ENCODE data around the gene TTC7B.

DNA sequence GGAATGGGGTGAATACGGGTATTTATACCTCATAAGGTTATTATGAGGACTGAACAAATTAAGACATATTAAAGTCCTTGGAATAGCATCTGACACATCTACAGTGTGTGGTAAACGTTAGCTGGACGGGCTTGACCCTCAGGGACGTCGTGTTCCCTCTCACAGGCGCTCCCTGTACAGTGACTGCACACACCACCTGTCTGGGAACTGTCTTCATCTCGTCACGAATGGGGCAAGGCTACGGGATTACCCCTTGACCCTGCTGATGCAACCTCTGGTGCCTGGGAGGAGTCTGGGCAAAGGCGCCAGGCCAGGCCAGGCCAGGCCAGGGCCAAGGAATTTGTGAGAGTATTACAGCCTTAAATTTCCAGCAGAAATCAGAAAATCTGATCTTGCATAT lies 228.3 kb downstream of the TTC7B start:
- no peak for TF ChIP-seq EZH2 (IDR thresholded peaks at IDR 0.05; ENCODE audit: low read length)
- TF ChIP-seq, protein P1, sequence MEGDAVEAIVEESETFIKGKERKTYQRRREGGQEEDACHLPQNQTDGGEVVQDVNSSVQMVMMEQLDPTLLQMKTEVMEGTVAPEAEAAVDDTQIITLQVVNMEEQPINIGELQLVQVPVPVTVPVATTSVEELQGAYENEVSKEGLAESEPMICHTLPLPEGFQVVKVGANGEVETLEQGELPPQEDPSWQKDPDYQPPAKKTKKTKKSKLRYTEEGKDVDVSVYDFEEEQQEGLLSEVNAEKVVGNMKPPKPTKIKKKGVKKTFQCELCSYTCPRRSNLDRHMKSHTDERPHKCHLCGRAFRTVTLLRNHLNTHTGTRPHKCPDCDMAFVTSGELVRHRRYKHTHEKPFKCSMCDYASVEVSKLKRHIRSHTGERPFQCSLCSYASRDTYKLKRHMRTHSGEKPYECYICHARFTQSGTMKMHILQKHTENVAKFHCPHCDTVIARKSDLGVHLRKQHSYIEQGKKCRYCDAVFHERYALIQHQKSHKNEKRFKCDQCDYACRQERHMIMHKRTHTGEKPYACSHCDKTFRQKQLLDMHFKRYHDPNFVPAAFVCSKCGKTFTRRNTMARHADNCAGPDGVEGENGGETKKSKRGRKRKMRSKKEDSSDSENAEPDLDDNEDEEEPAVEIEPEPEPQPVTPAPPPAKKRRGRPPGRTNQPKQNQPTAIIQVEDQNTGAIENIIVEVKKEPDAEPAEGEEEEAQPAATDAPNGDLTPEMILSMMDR (optimal IDR thresholded peaks at IDR 0.05 in 1 of 3, IDR thresholded peaks at IDR 0.05 in 1 of 3, conservative IDR thresholded peaks at IDR 0.05 in 1 of 3; ENCODE audit: extremely low read depth in 1 of 3, insufficient read depth in 2 of 3, low read length in 3 of 3), result no peak

All from keratinocyte (primary cell).